ENCODE data around the gene NBAS. TPM values are rescaled to one million over a fixed set of nuclear protein-coding genes. Genes with fewer than 3 reads are reported as not detected.

Gene NBAS
- total RNA-seq, 1 experiment from 2014 or later = 32.5 TPM

DNA sequence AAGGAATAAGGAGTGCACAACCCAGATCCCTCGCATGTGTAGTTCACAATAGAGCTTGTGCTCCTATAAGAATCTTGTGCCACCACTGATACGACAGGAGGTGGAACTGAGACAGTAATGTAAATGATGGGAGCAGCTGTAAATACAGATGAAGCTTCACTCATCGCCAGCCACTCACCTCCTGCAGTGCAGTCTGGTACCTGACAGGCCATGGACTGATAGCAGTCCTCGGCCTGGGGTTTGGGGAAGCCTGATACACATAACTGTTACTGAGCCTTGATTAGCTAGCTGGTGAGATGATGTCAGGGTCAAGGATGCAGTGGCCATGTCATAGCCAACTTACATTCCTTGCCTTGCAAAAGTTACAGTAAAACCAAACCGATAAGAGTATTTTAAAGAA lies 376.6 kb downstream of the NBAS start:
- H2BK5ac ChIP-seq (ENCODE audit: insufficient read length, low read length) = no peak overlapping the region
- no peaks in the 10 kb centered on the region for H3K27me3 Mint-ChIP-seq (ENCODE audit: low read depth)
- H2AK5ac ChIP-seq (ENCODE audit: insufficient read length, low read length) = no peak overlapping the region
- no peaks in the 10 kb centered on the region for H3K79me1 ChIP-seq (ENCODE audit: insufficient read depth, low read depth, low read length, poor library complexity, severe bottlenecking)
- TF ChIP-seq CTCF (conservative IDR thresholded peaks at IDR 0.05) = no peak
- DNase-seq = no peak
- H4K20me1 ChIP-seq (ENCODE audit: control insufficient read depth, insufficient read depth, insufficient read length) = no peaks in the 10 kb centered on the region
- no peaks in the 10 kb centered on the region for H3K36me3 Mint-ChIP-seq (ENCODE audit: insufficient read depth in 1 of 3, low read depth in 3 of 3)
- H3K27ac Mint-ChIP-seq = no peak overlapping the region; a peak in 1 of 7 replicates
- no peak overlapping the region for H4K5ac ChIP-seq (ENCODE audit: insufficient read length, low read depth, low read length)
- no peaks in the 10 kb centered on the region for H3K9me3 Mint-ChIP-seq
- H3K79me2 ChIP-seq (ENCODE audit: insufficient read depth, low read length) = no peaks in the 10 kb centered on the region
- H3K4me3 Mint-ChIP-seq = no peak overlapping the region
- no peak overlapping the region for H3K4ac ChIP-seq (ENCODE audit: low read depth, low read length)
- no peak overlapping the region for H3K18ac ChIP-seq (ENCODE audit: insufficient read length, low read depth, low read length)
- no peak overlapping the region for H2AFZ ChIP-seq (ENCODE audit: low read length)
- no peak overlapping the region for H2BK20ac ChIP-seq (ENCODE audit: low read depth, low read length, poor library complexity, severe bottlenecking)
- H3T11ph ChIP-seq (ENCODE audit: low read length) = no peak overlapping the region
- no peak overlapping the region for H2BK15ac ChIP-seq (ENCODE audit: low read depth, low read length)
- no peaks in the 10 kb centered on the region for H3K23me2 ChIP-seq (ENCODE audit: insufficient read length, low read depth, low read length, poor library complexity, severe bottlenecking)
- no peak overlapping the region for H3K4me2 ChIP-seq (ENCODE audit: insufficient read depth, insufficient read length, low read length)
- no peaks in the 10 kb centered on the region for H3K27me3 ChIP-seq (ENCODE audit: insufficient read depth, low read length)
- H2BK120ac ChIP-seq (ENCODE audit: low read depth, low read length, poor library complexity, severe bottlenecking) = no peak overlapping the region
- no peak overlapping the region for H3K14ac ChIP-seq (ENCODE audit: insufficient read depth, low read length)
- no peak overlapping the region for H3K23ac ChIP-seq (ENCODE audit: insufficient read length, low read depth, low read length)
- H3K9ac ChIP-seq (ENCODE audit: extremely low read depth, insufficient read length, low read length) = no peak overlapping the region
- no peak overlapping the region for H3K56ac ChIP-seq (ENCODE audit: insufficient read length, low read depth, low read length)
- 0 out of 4 replicates have a peak, but pooled peaks cover 0 to 2% of the 10 kb centered on the region in 2 experiments for H3K4me1 Mint-ChIP-seq
- H3K9me3 ChIP-seq (ENCODE audit: control insufficient read depth, low read depth, low read length) = no peaks in the 10 kb centered on the region
- WGBS (ENCODE audit: extremely low coverage, insufficient read length, low lambda C conversion rate) = no CpG with 5 or more reads among the region's 5 CpGs
- no peak overlapping the region for H4K8ac ChIP-seq (replicated peaks; ENCODE audit: insufficient read length, low read depth, low read length)
- no peak overlapping the region for H4K91ac ChIP-seq (ENCODE audit: insufficient read length, low read depth, low read length)
- H3K27ac ChIP-seq (ENCODE audit: insufficient read length, low read depth, low read length) = no peak overlapping the region
- no peaks in the 10 kb centered on the region for H3K4me1 ChIP-seq (ENCODE audit: insufficient read depth, low read length)
- no peak overlapping the region for H2BK12ac ChIP-seq (ENCODE audit: insufficient read length, low read depth, low read length)
